ENCODE results near the gene UAP1L1. TPM values are rescaled to one million over a fixed set of nuclear protein-coding genes. Genes with fewer than 3 reads are reported as not detected.

UAP1L1 gene
- total and polyA plus RNA-seq, 2 of the 4 experiments (the other 2 are of a cell fraction), result 2.3 to 9.8 TPM

DNA sequence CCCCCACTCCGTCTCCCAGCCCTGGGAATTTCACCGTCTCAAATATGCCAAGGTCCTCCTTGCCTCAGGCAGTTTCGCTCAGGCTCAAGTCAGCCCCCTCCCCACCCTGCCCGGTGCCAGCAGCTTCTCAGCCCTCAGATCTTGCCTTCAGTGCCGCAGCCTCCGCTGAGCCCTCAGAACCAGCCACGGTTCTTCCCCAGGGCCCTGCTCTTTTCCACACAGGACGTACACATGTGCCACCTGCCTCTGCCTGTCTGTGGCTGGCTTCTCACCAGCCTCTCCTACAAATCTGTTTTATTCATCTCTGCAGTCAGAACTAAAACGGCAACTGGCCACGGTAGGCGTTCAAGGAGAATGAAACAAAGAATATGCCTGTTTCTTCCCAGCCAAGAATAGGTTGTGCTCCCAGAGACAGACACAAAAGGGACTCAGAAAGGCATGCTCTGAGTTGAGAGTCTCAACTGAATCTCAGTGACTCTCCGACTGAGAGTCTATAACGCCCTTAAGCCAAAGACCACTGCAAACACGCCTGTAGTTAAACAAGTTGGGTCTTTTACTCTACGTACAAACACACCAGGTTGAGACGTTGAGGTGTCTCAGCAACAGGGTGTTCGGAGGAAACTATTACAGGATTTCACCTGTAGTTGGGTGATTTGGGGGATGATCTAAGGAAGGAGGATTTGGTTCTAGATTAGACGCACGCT, 51.0 kb downstream of the UAP1L1 start:
- Histone ChIP-seq H3K4ac (ENCODE audit: low read depth, low read length) (no peak overlapping the region; the same call in 1 of the 2 replicates), H2BK15ac (ENCODE audit: low read depth, low read length) (no peak overlapping the region), H3K4me1 (ENCODE audit: control insufficient read depth, insufficient read depth, low read length) (peaks cover 12% of the 10 kb centered on the region; the same call in 1 of the 2 replicates), H3K9me1 (ENCODE audit: insufficient read depth, low read length) (peaks cover 16% of the 10 kb centered on the region), H2AK9ac (replicated peaks; ENCODE audit: low read depth, low read length, poor library complexity) (peak overlapping the region; percentile 96), H2BK120ac (ENCODE audit: low read depth, low read length) (no peak overlapping the region), H2AK5ac (ENCODE audit: low read depth, low read length) (peak overlapping the region; percentile 80; the same call in 1 of the 2 replicates), H3K9me3 (ENCODE audit: control insufficient read depth, insufficient read depth, low read length) (peaks cover 4% of the 10 kb centered on the region; the same call in 1 of the 2 replicates), H3K14ac (replicated peaks; ENCODE audit: low read depth, low read length) (no peak overlapping the region), H4K5ac (ENCODE audit: low read depth, low read length) (no peak overlapping the region), H3K4me3 (ENCODE audit: insufficient read depth, low read depth, low read length) (0 out of 2 replicates have a peak overlapping the region, but pooled peaks have one; percentile 76), H3K4me2 (ENCODE audit: low read depth, low read length) (peak overlapping the region; percentile 86), H3K36me3 (ENCODE audit: control insufficient read depth, insufficient read depth, low read length) (no peaks in the 10 kb centered on the region), H3K23ac (ENCODE audit: low read depth, low read length) (peak overlapping the region; percentile 54; the same call in 1 of the 2 replicates), H3K56ac (ENCODE audit: extremely low read depth, insufficient read depth, low read length) (0 out of 2 replicates have a peak overlapping the region, but pooled peaks have one; percentile 36), H2BK5ac (ENCODE audit: low read depth, low read length, poor library complexity, severe bottlenecking) (no peak overlapping the region), H3K27me3 (ENCODE audit: control insufficient read depth, insufficient read depth, low read length) (no peaks in the 10 kb centered on the region), H4K91ac (ENCODE audit: insufficient read depth, low read depth, low read length) (no peak overlapping the region), H3K27ac (ENCODE audit: insufficient read depth, low read length) (no peak overlapping the region), H2BK20ac (ENCODE audit: low read depth, low read length) (no peak overlapping the region), H4K20me1 (ENCODE audit: insufficient read depth, low read length) (peaks cover 8% of the 10 kb centered on the region; the same call in 1 of the 2 replicates), H3K18ac (ENCODE audit: low read depth, low read length) (no peak overlapping the region), H3K79me1 (ENCODE audit: low read depth in 1 of 2, low read length in 2 of 2) (peaks cover 13 to 40% of the 10 kb centered on the region in 2 experiments), H4K8ac (ENCODE audit: low read depth in 2 of 2, low read length in 2 of 2) (peak overlapping the region; percentile 17 to 96; a peak in 2 of 4 replicates), H3K9ac (ENCODE audit: low read depth, low read length) (0 out of 2 replicates have a peak overlapping the region, but pooled peaks have one; percentile 90), H2AFZ (replicated peaks; ENCODE audit: low read length, poor library complexity) (no peak overlapping the region)
- POLR2A ChIA-PET (ENCODE audit: unreplicated experiment), result no interaction called here
- TF ChIP-seq CTCF (conservative IDR thresholded peaks at IDR 0.05; ENCODE audit: low read depth, low read length), result no peak
- CTCF ChIA-PET, result interaction anchor here (0.6 kb wide), 1 partner anchor 15 kb away, joined by 4 read pairs; no protein-coding TSS in a partner anchor
- in situ Hi-C loops (cut with MboI; ENCODE audit: low sequenced_read_pairs), result no loop called here
- no peak for DNase-seq
- BruUV-seq (replicated peaks), result no TSS peak
- dilution Hi-C loops (cut with HindIII; ENCODE audit: low sequenced_read_pairs, unreplicated experiment), result no loop called here
- ATAC-seq (ENCODE audit: low read depth), result no peak
- WGBS, 2 experiments (ENCODE audit: extremely low coverage in 2 of 2, insufficient read length in 1 of 2), result 83% methylated on average over 8 of the region's 19 CpGs; no CpG with 5 or more reads in 1 of the 2 experiments
- intact Hi-C loops (cut with micrococcal nuclease), result no loop called here
